Measurements from ENCODE around the gene TIGD3.

The TIGD3 gene

GRCh38 chr11:65316227-65317024 is 38.1 kb upstream of the TIGD3 start:
- POLR2A ChIA-PET, result interaction anchor here (1.5 to 2.8 kb wide), 2 partner anchors 17 to 42 kb away, joined by 8 to 10 read pairs; partner anchors contain the start of gene DPF2
- no peak for DNase-seq (ENCODE audit: extremely low spot score)

GRCh38 chr11:65317025-65317786 is 37.3 kb upstream of the TIGD3 start:
- ChIA-PET POLR2A (interaction anchor here (1.5 to 2.8 kb wide), 2 partner anchors 17 to 42 kb away, joined by 8 to 10 read pairs; partner anchors contain the start of gene DPF2), CTCF (interaction anchor here (0.9 to 22.1 kb wide), 15 partner anchors 12 to 469 kb away, joined by 3 to 686 read pairs (median 17); partner anchors contain the start of genes DPF2, POLA2 and TM7SF2)
- no peak for TF ChIP-seq CTCF (IDR thresholded peaks at IDR 0.05; ENCODE audit: control extremely low read depth, extremely low read depth, low read depth, missing control alignments)
- DNase-seq (ENCODE audit: extremely low spot score), result no peak

More at GRCh38 chr11:65316227-65317024, 38.1 kb upstream of the TIGD3 start:
- no peak for TF ChIP-seq CTCF (IDR thresholded peaks at IDR 0.05; ENCODE audit: control extremely low read depth, extremely low read depth, low read depth, missing control alignments)
- CTCF ChIA-PET, result interaction anchor here (0.7 to 22.1 kb wide), 31 partner anchors 13 to 477 kb away, joined by 3 to 686 read pairs (median 7); partner anchors contain the start of genes CAPN1, DPF2, POLA2 and TM7SF2

- ChIA-PET POLR2A (no interaction called here), CTCF (interaction anchor here (0.8 to 22.1 kb wide), 4 partner anchors 8 to 95 kb away, joined by 3 to 686 read pairs (median 146); partner anchors contain the start of gene DPF2)
- no peak for TF ChIP-seq CTCF (IDR thresholded peaks at IDR 0.05; ENCODE audit: control extremely low read depth, extremely low read depth, low read depth, missing control alignments)
- no peak for DNase-seq (ENCODE audit: extremely low spot score)
Measured at GRCh38 chr11:65320386-65321075, 34.0 kb upstream of the TIGD3 start.

DNA sequence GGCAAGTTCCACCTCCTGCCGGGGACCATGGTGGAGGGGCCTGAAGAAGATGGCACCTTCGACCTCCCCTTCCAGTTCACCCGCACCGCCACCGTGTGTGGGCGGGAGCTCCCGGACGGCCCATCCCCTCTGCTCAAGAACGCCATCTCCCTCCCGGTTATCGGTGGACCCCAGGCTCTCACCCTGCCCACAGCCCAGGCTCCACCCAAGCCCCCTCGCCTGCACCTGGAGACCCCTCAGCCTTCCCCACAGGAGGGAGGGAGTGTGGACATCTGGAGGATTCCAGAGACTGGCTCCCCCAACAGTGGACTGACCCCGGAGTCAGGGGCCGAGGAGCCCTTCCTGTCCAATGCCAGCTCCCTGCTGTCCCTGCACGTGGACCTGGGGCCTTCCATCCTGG is 33.5 kb upstream of the TIGD3 start:
- POLR2A ChIA-PET, result no interaction called here
- CTCF ChIA-PET, result interaction anchor here (0.8 to 22.1 kb wide), 3 partner anchors 8 to 58 kb away, joined by 3 to 686 read pairs (median 288); partner anchors contain the start of gene DPF2
- TF ChIP-seq CTCF (IDR thresholded peaks at IDR 0.05; ENCODE audit: control extremely low read depth, extremely low read depth, low read depth, missing control alignments), result no peak
- no peak for DNase-seq (ENCODE audit: extremely low spot score)

DNA sequence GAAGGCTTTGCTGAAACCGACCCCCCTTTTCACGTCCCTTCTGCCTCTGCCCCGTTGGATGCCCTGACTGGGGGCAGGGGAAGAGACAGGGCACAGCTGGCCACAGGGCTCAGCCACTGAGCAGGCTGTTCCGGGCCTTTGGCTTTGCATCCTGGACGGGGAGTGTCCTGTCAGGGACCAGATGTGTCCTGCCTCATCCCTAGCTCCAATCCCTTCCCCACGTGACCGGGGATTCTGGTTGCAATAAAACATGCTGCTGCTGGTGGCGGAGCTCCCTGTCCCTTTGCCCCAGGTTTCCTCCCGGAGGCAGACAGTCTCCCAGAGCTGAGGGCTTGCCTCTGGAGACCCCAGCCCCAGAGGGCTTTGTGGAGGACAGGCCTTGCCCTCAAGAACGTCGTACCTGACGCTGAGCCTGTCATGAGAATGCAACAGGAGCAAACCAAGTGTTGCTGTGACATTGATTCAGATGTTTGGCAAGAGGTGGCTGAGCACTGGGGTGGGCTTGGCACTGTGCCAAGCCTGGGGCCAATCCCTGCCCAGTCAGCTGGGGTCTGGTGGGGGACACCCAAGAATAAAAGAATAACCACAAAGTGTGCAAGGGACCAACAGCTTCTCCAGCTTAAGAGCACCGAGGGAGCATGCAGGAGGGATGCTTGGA is 32.6 kb upstream of the TIGD3 start:
- no peak for DNase-seq (ENCODE audit: extremely low spot score)
- no peak for TF ChIP-seq CTCF (IDR thresholded peaks at IDR 0.05; ENCODE audit: control extremely low read depth, extremely low read depth, low read depth, missing control alignments)
- CTCF ChIA-PET, result interaction anchor here (1.0 to 22.1 kb wide), 3 partner anchors 11 to 308 kb away, joined by 3 to 686 read pairs (median 15); partner anchors contain the start of genes ARL2 and DPF2
- POLR2A ChIA-PET, result no interaction called here

Measured in GM10248 (cell line).